Mesenchymal stem cell (in vitro differentiated cells and primary cell): ENCODE results near the gene LIN54.
"Not testable (repeated sequence)": the region's sequence is repeated elsewhere in the genome, so short reads cannot be mapped to it uniquely, and the experiment has no call there.

Experiments used
- DNase-seq: peaks from one replicate; pipeline ENCODE4 v3.0.0-alpha.2; 2013
- H2AFZ ChIP-seq: one replicate; pipeline ENCODE4 v1.6.1; 2013; ENCODE audit warnings: low read depth, mild to moderate bottlenecking, control low read depth, inconsistent platforms, low read length, moderate library complexity
- H2AK5ac ChIP-seq: 2 replicates; pipeline ENCODE4 v1.6.1; 2013; ENCODE audit warnings: low read length, moderate library complexity, mild to moderate bottlenecking, inconsistent platforms; ENCODE audit not compliant: severe bottlenecking
- H2BK120ac ChIP-seq: one replicate; pipeline ENCODE4 v1.6.1; 2013; ENCODE audit warnings: low read depth, mild to moderate bottlenecking, inconsistent platforms, low read length, moderate library complexity
- H2BK12ac ChIP-seq, 2 experiments: one replicate each; pipeline ENCODE4 v1.6.1; 2013; ENCODE audit warnings: inconsistent platforms in 2 of 2, low read length in 2 of 2, mild to moderate bottlenecking in 2 of 2, moderate library complexity in 2 of 2, control low read depth in 1 of 2
- H2BK15ac ChIP-seq: one replicate; pipeline ENCODE4 v1.6.1; 2013; ENCODE audit warnings: mild to moderate bottlenecking, low read depth, inconsistent platforms; ENCODE audit not compliant: poor library complexity, severe bottlenecking
- H2BK5ac ChIP-seq: 2 replicates; pipeline ENCODE4 v1.6.1; 2013; ENCODE audit warnings: low read depth, mild to moderate bottlenecking, low read length, control low read depth, inconsistent platforms; ENCODE audit not compliant: poor library complexity, severe bottlenecking
- H3K14ac ChIP-seq, 2 experiments: one replicate each; pipeline ENCODE4 v1.6.1; 2013; ENCODE audit warnings: inconsistent platforms in 2 of 2, low read length in 2 of 2, control low read depth in 1 of 2, mild to moderate bottlenecking in 1 of 2, moderate library complexity in 1 of 2
- H3K18ac ChIP-seq, 2 experiments: one replicate each; pipeline ENCODE4 v1.6.1; 2013; ENCODE audit warnings: inconsistent platforms in 2 of 2, low read length in 2 of 2, control low read depth in 1 of 2, low read depth in 1 of 2, mild to moderate bottlenecking in 1 of 2
- H3K23ac ChIP-seq, 2 experiments: one replicate each; pipeline ENCODE4 v1.6.1; 2013; ENCODE audit warnings: inconsistent platforms in 2 of 2, low read length in 2 of 2, mild to moderate bottlenecking in 2 of 2, moderate library complexity in 2 of 2, control low read depth in 1 of 2
- H3K27ac ChIP-seq: 2 replicates; pipeline ENCODE4 v1.5.1; 2013; ENCODE audit warnings: mild to moderate bottlenecking, moderate library complexity, low read length, control low read depth, inconsistent platforms; ENCODE audit not compliant: poor library complexity, severe bottlenecking
- H3K27me3 ChIP-seq, 2 experiments: 2 replicates each; pipeline versions ENCODE4 v1.6.1 to v1.7.0; 2013; ENCODE audit warnings: low read length in 2 of 2, mild to moderate bottlenecking in 2 of 2, moderate library complexity in 2 of 2, control low read depth in 1 of 2, inconsistent platforms in 1 of 2; ENCODE audit not compliant: control insufficient read depth in 1 of 2, insufficient read depth in 1 of 2
- H3K36me3 ChIP-seq, 2 experiments: 2 replicates each; pipeline versions ENCODE4 v1.6.1 to v1.7.0; 2013; ENCODE audit warnings: low read length in 2 of 2, control low read depth in 1 of 2, inconsistent platforms in 1 of 2, low read depth in 1 of 2, mild to moderate bottlenecking in 1 of 2; ENCODE audit not compliant: insufficient read depth in 2 of 2, control insufficient read depth in 1 of 2
- H3K4ac ChIP-seq, 2 experiments: one replicate each; pipeline ENCODE4 v1.6.1; 2013; ENCODE audit warnings: inconsistent platforms in 2 of 2, low read length in 2 of 2, mild to moderate bottlenecking in 2 of 2, moderate library complexity in 2 of 2, control low read depth in 1 of 2, low read depth in 1 of 2
- H3K4me1 ChIP-seq: 2 replicates; pipeline ENCODE4 v1.6.1; 2013; ENCODE audit warnings: low read depth, low read length, control low read depth; ENCODE audit not compliant: control insufficient read depth, insufficient read depth
- H3K4me2 ChIP-seq: 2 replicates; pipeline ENCODE4 v1.6.1; 2013; ENCODE audit warnings: low read length, mild to moderate bottlenecking, inconsistent platforms; ENCODE audit not compliant: poor library complexity, severe bottlenecking
- H3K4me3 ChIP-seq, 2 experiments: 2 replicates each; pipeline versions ENCODE4 v1.5.1 to v1.7.0; 2013; ENCODE audit warnings: low read length in 2 of 2, mild to moderate bottlenecking in 2 of 2, control low read depth in 1 of 2, low read depth in 1 of 2; ENCODE audit not compliant: insufficient read depth in 1 of 2
- H3K79me1 ChIP-seq: replicated peaks from 2 replicates; pipeline ENCODE4 v1.6.1; 2013; ENCODE audit warnings: mild to moderate bottlenecking, control low read depth, low read length, inconsistent platforms; ENCODE audit not compliant: poor library complexity, severe bottlenecking
- H3K9ac ChIP-seq: 2 replicates; pipeline ENCODE4 v1.7.0; 2013; ENCODE audit warnings: mild to moderate bottlenecking, low read length, moderate library complexity
- H3K9me3 ChIP-seq: 2 replicates; pipeline ENCODE4 v1.7.0; 2013; ENCODE audit warnings: mild to moderate bottlenecking, low read length; ENCODE audit not compliant: control insufficient read depth
- H4K8ac ChIP-seq: one replicate; pipeline ENCODE4 v1.6.1; 2013; ENCODE audit warnings: inconsistent platforms, mild to moderate bottlenecking, low read length, moderate library complexity
- H4K91ac ChIP-seq: one replicate; pipeline ENCODE4 v1.6.1; 2013; ENCODE audit warnings: mild to moderate bottlenecking, low read length, inconsistent platforms
- WGBS: methylation state at CpG from one replicate; pipeline ENCODE4 v1.1.7; 2013; ENCODE audit warnings: mixed read lengths; 5-methylcytosine and 5-hydroxymethylcytosine counted together

Gene LIN54

DNA sequence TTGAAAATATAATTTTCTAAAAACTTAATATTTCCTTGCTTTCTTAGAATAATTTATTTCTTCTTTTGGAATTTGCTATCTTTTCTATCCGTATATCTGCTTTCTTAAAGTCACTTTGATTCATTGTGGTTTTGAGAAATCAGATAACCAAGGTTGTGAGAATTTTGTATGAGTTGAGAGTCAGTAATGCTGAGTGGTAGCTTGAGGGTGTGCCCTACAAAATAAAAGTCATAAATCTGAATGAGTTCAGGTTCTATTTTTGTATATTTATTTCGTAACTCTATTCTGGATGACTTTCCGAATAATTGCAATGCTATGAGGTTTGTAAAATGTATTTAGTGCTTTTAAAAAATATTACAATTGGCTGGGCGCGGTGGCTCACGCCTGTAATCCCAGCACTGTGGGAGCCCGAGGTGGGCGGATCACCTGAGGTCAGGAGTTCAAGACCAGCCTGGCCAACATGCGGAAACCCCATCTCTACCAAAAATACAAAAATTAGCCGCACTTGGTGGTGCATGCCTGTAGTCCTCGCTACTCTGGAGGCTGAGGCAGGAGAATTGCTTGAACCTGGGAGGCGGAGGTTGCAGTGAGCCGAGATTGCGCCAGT, 33.3 kb upstream of the LIN54 start:
- H3K4ac ChIP-seq, result no peak overlapping the region
- no peaks in the 10 kb centered on the region for H3K27me3 ChIP-seq
- H3K79me1 ChIP-seq, result peaks cover 21% of the 10 kb centered on the region
- no peak overlapping the region for H3K27ac ChIP-seq
- H3K9ac ChIP-seq, result peak overlapping the region; percentile 64
- H3K14ac ChIP-seq, result no peak overlapping the region
- no peak overlapping the region for H2BK12ac ChIP-seq
- no peak overlapping the region for H2AK5ac ChIP-seq
- H2BK15ac ChIP-seq, result no peak overlapping the region
- H2BK5ac ChIP-seq, result no peak overlapping the region
- no peak overlapping the region for H3K18ac ChIP-seq
- H2AFZ ChIP-seq, result no peak overlapping the region
- H3K4me3 ChIP-seq, result no peak overlapping the region
- 89% methylated on average over 8 of the region's 14 CpGs for WGBS
- H3K9me3 ChIP-seq, result no peaks in the 10 kb centered on the region
- no peak overlapping the region for H3K4me2 ChIP-seq
- H2BK120ac ChIP-seq, result no peak overlapping the region
- DNase-seq, result peak; percentile 42
- no peaks in the 10 kb centered on the region for H3K4me1 ChIP-seq
- H3K23ac ChIP-seq, result no peak overlapping the region
- no peak overlapping the region for H4K8ac ChIP-seq
- H3K36me3 ChIP-seq, result peaks cover 0 to 8% of the 10 kb centered on the region in 2 experiments
- H4K91ac ChIP-seq, result no peak overlapping the region

DNA sequence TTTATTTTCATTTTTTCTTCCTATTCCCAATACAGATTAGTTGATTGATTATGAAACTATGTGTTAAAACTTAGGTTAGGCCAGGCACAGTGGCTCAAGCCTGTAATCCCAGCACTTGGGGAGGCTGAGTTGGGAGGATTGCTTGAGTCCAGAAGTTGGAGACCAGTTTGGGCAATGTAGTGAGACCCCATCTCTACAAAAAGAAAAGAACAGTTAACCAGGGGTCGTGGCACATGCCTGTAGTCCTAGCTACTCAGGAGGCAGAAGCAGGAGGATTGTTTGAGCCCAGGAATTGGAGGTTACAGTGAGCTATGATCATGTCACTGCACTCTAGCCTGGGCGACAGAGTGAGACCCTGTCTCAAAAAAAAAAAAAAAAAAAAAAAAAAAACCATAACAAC, 32.5 kb upstream of the LIN54 start:
- not testable (repeated sequence) for H3K4me2 ChIP-seq, H2BK120ac ChIP-seq, H2AK5ac ChIP-seq, H4K8ac ChIP-seq, H4K91ac ChIP-seq, H3K4me1 ChIP-seq, H3K36me3 ChIP-seq, H3K23ac ChIP-seq, H2BK15ac ChIP-seq, H3K9me3 ChIP-seq, H3K4me3 ChIP-seq, H3K18ac ChIP-seq, H3K4ac ChIP-seq, H2AFZ ChIP-seq, DNase-seq, H2BK5ac ChIP-seq, H3K14ac ChIP-seq, H3K27me3 ChIP-seq, H3K27ac ChIP-seq, H2BK12ac ChIP-seq
- Histone ChIP-seq H3K9ac (peak overlapping the region; percentile 64), H3K79me1 (peaks cover 20% of the 10 kb centered on the region)
- WGBS, result 100% methylated on average over 1 of the region's 2 CpGs

- H3K9me3 ChIP-seq, result no peaks in the 10 kb centered on the region
- H2BK120ac ChIP-seq, result no peak overlapping the region
- peaks cover 0 to 4% of the 10 kb centered on the region in 2 experiments for H3K36me3 ChIP-seq
- H3K4me2 ChIP-seq, result no peak overlapping the region
- H2BK15ac ChIP-seq, result no peak overlapping the region
- DNase-seq, result no peak
- peaks cover 16% of the 10 kb centered on the region for H3K79me1 ChIP-seq
- H3K27me3 ChIP-seq, result no peaks in the 10 kb centered on the region
- H3K9ac ChIP-seq, result no peak overlapping the region
- H2BK12ac ChIP-seq, result no peak overlapping the region
- H2BK5ac ChIP-seq, result no peak overlapping the region
- WGBS, result 100% methylated on average over 3 of the region's 3 CpGs
- no peak overlapping the region for H3K23ac ChIP-seq
- no peak overlapping the region for H3K14ac ChIP-seq
- H4K91ac ChIP-seq, result no peak overlapping the region
- H2AK5ac ChIP-seq, result no peak overlapping the region
- no peak overlapping the region for H3K27ac ChIP-seq
- H3K18ac ChIP-seq, result no peak overlapping the region
- no peak overlapping the region for H3K4me3 ChIP-seq
- H4K8ac ChIP-seq, result no peak overlapping the region
- no peak overlapping the region for H3K4ac ChIP-seq
- H2AFZ ChIP-seq, result no peak overlapping the region
- peaks cover 2% of the 10 kb centered on the region for H3K4me1 ChIP-seq
Measured at GRCh38 chr4:83040269-83040668, 29.6 kb upstream of the LIN54 start.

DNA sequence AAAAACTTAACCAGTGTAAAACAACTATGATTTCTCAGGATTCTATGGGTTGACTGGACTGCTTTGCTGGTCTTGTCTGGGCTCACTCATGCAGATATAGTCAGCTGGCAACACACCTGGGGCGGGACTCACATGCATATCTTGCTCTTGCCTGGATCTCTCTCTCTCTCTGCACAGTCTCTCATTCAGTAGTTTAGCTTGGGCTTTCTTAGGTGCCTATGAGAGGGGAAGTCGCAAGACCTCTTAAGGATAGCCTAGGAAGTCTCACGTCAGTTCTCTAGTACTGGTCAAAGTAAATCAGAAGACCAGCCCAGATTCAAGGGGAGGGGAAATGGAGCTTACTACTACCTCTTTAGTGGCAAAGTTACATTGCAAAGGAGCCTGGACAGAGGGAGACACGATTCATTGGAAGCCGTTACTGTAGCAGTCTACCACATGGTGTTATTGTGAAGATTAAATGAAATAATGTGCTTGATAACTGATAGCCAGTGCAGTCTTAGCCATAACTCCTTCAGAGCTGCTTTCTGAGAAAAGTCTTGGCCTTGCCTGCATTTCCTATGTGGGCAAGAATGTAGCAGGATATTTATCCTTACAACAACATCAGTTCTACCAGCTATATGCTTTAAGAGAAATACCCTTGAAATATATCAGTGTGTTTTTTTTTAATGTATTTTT, 26.5 kb upstream of the LIN54 start:
- Histone ChIP-seq H3K18ac (no peak overlapping the region), H2AFZ (no peak overlapping the region), H4K91ac (no peak overlapping the region), H2BK15ac (no peak overlapping the region), H2BK5ac (no peak overlapping the region), H3K9me3 (no peaks in the 10 kb centered on the region), H3K79me1 (peaks cover 11% of the 10 kb centered on the region), H3K4me3 (peak overlapping the region in 1 of 2 experiments; percentile 86), H2BK120ac (no peak overlapping the region), H3K27me3 (no peaks in the 10 kb centered on the region), H2AK5ac (no peak overlapping the region), H3K36me3 (peaks cover 0 to 2% of the 10 kb centered on the region in 2 experiments), H3K9ac (peak overlapping the region; percentile 94), H3K4ac (no peak overlapping the region), H3K14ac (no peak overlapping the region), H3K23ac (no peak overlapping the region), H4K8ac (no peak overlapping the region), H3K4me1 (peaks cover 2% of the 10 kb centered on the region), H3K4me2 (no peak overlapping the region), H3K27ac (no peak overlapping the region), H2BK12ac (no peak overlapping the region)
- no peak for DNase-seq
- WGBS, result 90% methylated on average over 5 of the region's 5 CpGs
